HepG2 (cell line): ENCODE measurements around the gene APRT. TPM values are rescaled to one million over a fixed set of nuclear protein-coding genes. Genes with fewer than 3 reads are reported as not detected.

Experiments used
- BRD4 ChIP-seq: sonication (generic); formaldehyde crosslinking; IDR thresholded peaks from 2 replicates; pipeline ENCODE4 v1.4.0; 2020; ENCODE audit warnings: missing genetic modification reagents
- CREB3 ChIP-seq: sonication (generic); formaldehyde crosslinking; IDR thresholded peaks from 2 replicates; pipeline ENCODE4 v1.5.0; 2020; ENCODE audit warnings: missing genetic modification reagents
- HINFP ChIP-seq: sonication (generic); formaldehyde crosslinking; IDR thresholded peaks from 2 replicates; pipeline ENCODE4 v1.4.0; 2020; ENCODE audit warnings: low read depth, mild to moderate bottlenecking, missing genetic modification reagents
- KDM5A ChIP-seq: fragments of 200-600 bp; sonication (generic); IDR thresholded peaks from 2 replicates; pipeline ENCODE4 v1.7.0; 2018; ENCODE audit warnings: antibody characterized with exemption, mild to moderate bottlenecking, low read length, borderline replicate concordance
- MAX ChIP-seq: IDR thresholded peaks from 2 replicates; pipeline ENCODE4 v1.6.1; 2012; ENCODE audit warnings: inconsistent platforms
- MNT ChIP-seq: fragments of 450-650 bp; IDR thresholded peaks from 2 replicates; pipeline ENCODE4 v1.6.1; 2016
- PRPF4 ChIP-seq: fragments of 200-400 bp; formaldehyde crosslinking; IDR thresholded peaks from 2 replicates; pipeline ENCODE4 v1.6.1; 2016; ENCODE audit warnings: low read length, low read depth; ENCODE audit not compliant: poor library complexity, severe bottlenecking
- RCOR2 ChIP-seq: IDR thresholded peaks from 2 replicates; pipeline ENCODE4 v1.6.1; 2016; ENCODE audit warnings: missing biosample characterization, missing genetic modification reagents
- ZBTB3 ChIP-seq: sonication (generic); formaldehyde crosslinking; IDR thresholded peaks from 2 replicates; pipeline ENCODE4 v1.4.0; 2020; ENCODE audit warnings: low read depth, mild to moderate bottlenecking, moderate library complexity, missing genetic modification reagents, borderline replicate concordance
- ZFP82 ChIP-seq: sonication (generic); formaldehyde crosslinking; IDR thresholded peaks from 2 replicates; pipeline ENCODE4 v1.5.1; 2020; ENCODE audit warnings: mild to moderate bottlenecking, missing genetic modification reagents, borderline replicate concordance
- ZNF138 ChIP-seq: sonication (generic); formaldehyde crosslinking; IDR thresholded peaks from 2 replicates; pipeline ENCODE4 v1.5.0; 2020; ENCODE audit warnings: mild to moderate bottlenecking, low read depth, missing genetic modification reagents
- ZNF207 ChIP-seq: fragments of 450-650 bp; IDR thresholded peaks from 2 replicates; pipeline ENCODE4 v1.6.1; 2016; ENCODE audit warnings: antibody characterized with exemption, borderline replicate concordance
- ZNF318 ChIP-seq: sonication (generic); formaldehyde crosslinking; IDR thresholded peaks from 2 replicates; pipeline ENCODE4 v1.4.0; 2020; ENCODE audit warnings: mild to moderate bottlenecking, missing genetic modification reagents
- ZNF547 ChIP-seq: sonication (generic); formaldehyde crosslinking; IDR thresholded peaks from 2 replicates; pipeline ENCODE4 v1.5.1; 2020; ENCODE audit warnings: mild to moderate bottlenecking, missing genetic modification reagents
- ZNF572 ChIP-seq: sonication (generic); formaldehyde crosslinking; IDR thresholded peaks from 2 replicates; pipeline ENCODE4 v1.5.1; 2020; ENCODE audit warnings: mild to moderate bottlenecking, missing genetic modification reagents
- ZNF768 ChIP-seq: sonication (generic); formaldehyde crosslinking; IDR thresholded peaks from 2 replicates; pipeline ENCODE4 v1.4.0; 2020; ENCODE audit warnings: missing genetic modification reagents
- ZSCAN30 ChIP-seq: sonication (generic); formaldehyde crosslinking; IDR thresholded peaks from 2 replicates; pipeline ENCODE4 v1.5.0; 2020; ENCODE audit warnings: mild to moderate bottlenecking, missing genetic modification reagents
- polyA plus RNA-seq, 8 experiments: library from polyadenylated mRNA; depleted of rRNA in 3 of 8; stranded (reverse) in 7 of 8; unstranded in 1 of 8; fragments of >200 nt; fragmentation: Illumina TruSeq in 4 of 8; extraction: Trizol in 4 of 8; gene quantifications; 2 replicates each; pipeline versions ENCODE4 v1.2.1 to v1.2.3, GENCODE V29; 2011 to 2016; ENCODE audit warnings: low read depth in 4 of 8, missing spikeins in 1 of 8, mixed read lengths in 1 of 8; ENCODE audit not compliant: insufficient read depth in 1 of 8
- total RNA-seq, 5 experiments: library from RNA; depleted of rRNA; stranded (reverse); fragments of >200 nt; fragmentation: Illumina TruSeq; extraction: Trizol; gene quantifications; 2 replicates each; pipeline ENCODE4 v1.2.3, GENCODE V29; 2016; ENCODE audit warnings: low read depth in 1 of 5

The APRT gene
- total and polyA plus RNA-seq, 2 of the 13 experiments (the other 11 are each of a cell fraction or from before 2014, with no cell fraction given), result 155 to 242 TPM

- TF ChIP-seq ZNF318 (CRISPR knock-in tag) (0 out of 2 replicates have a peak, but pooled peaks have one; percentile 43), ZNF138 (CRISPR knock-in tag) (no peak), CREB3 (CRISPR knock-in tag) (no peak), ZNF768 (peak; percentile 99), PRPF4 (no peak), HINFP (CRISPR knock-in tag) (no peak), RCOR2 (CRISPR knock-in tag) (0 out of 2 replicates have a peak, but pooled peaks have one; percentile 18), ZNF547 (CRISPR knock-in tag) (no peak), ZNF207 (no peak), ZSCAN30 (CRISPR knock-in tag) (no peak), BRD4 (CRISPR knock-in tag) (0 out of 2 replicates have a peak, but pooled peaks have one; percentile 28), ZFP82 (CRISPR knock-in tag) (0 out of 2 replicates have a peak, but pooled peaks have one; percentile 17), MAX (no peak; the same call in 1 of the 2 replicates), KDM5A (no peak), ZNF572 (CRISPR knock-in tag) (no peak), ZBTB3 (CRISPR knock-in tag) (no peak), MNT (no peak)
These were observed 1.4 kb downstream of the APRT start (continued) for GRCh38 chr16:88810166-88810911.
